H9 (cell line): ENCODE results near the gene ADGRB3. TPM values are rescaled to one million over a fixed set of nuclear protein-coding genes. Genes with fewer than 3 reads are reported as not detected.

ENCODE experiments used
- DNase-seq: peaks from one replicate; pipeline ENCODE4 v3.0.0-alpha.2; 2017
- H2AFZ ChIP-seq: one replicate; pipeline ENCODE4 v1.6.1; 2013; ENCODE audit warnings: mild to moderate bottlenecking, low read length, control low read depth, moderate library complexity
- H2AK5ac ChIP-seq: 2 replicates; pipeline ENCODE4 v1.6.1; 2013; ENCODE audit warnings: low read length, control low read depth, mixed read lengths; ENCODE audit not compliant: insufficient read length
- H2BK120ac ChIP-seq: one replicate; pipeline ENCODE4 v1.6.1; 2013; ENCODE audit warnings: low read depth, mild to moderate bottlenecking, low read length, control low read depth, inconsistent platforms; ENCODE audit not compliant: poor library complexity, severe bottlenecking
- H2BK12ac ChIP-seq: 2 replicates; pipeline ENCODE4 v1.6.1; 2013; ENCODE audit warnings: low read length, control low read depth, mixed read lengths, low read depth; ENCODE audit not compliant: insufficient read length
- H2BK15ac ChIP-seq: 2 replicates; pipeline ENCODE4 v1.6.1; 2013; ENCODE audit warnings: low read depth, low read length, control low read depth
- H2BK20ac ChIP-seq: one replicate; pipeline ENCODE4 v1.6.1; 2013; ENCODE audit warnings: low read depth, mild to moderate bottlenecking, low read length, control low read depth, inconsistent platforms; ENCODE audit not compliant: poor library complexity, severe bottlenecking
- H2BK5ac ChIP-seq: 2 replicates; pipeline ENCODE4 v1.6.1; 2013; ENCODE audit warnings: low read length, control low read depth, mixed read lengths; ENCODE audit not compliant: insufficient read length
- H3K14ac ChIP-seq: 2 replicates; pipeline ENCODE4 v1.6.1; 2013; ENCODE audit warnings: low read length, control low read depth; ENCODE audit not compliant: insufficient read depth
- H3K18ac ChIP-seq: 2 replicates; pipeline ENCODE4 v1.6.1; 2013; ENCODE audit warnings: low read depth, mild to moderate bottlenecking, mixed read lengths, low read length, control low read depth; ENCODE audit not compliant: insufficient read length
- H3K23ac ChIP-seq: 2 replicates; pipeline ENCODE4 v1.6.1; 2013; ENCODE audit warnings: low read length, control low read depth, mixed read lengths, low read depth; ENCODE audit not compliant: insufficient read length
- H3K23me2 ChIP-seq: 2 replicates; pipeline ENCODE4 v1.6.1; 2013; ENCODE audit warnings: low read depth, mild to moderate bottlenecking, mixed read lengths, low read length, control low read depth; ENCODE audit not compliant: insufficient read length, poor library complexity, severe bottlenecking
- H3K27ac ChIP-seq: 2 replicates; pipeline ENCODE4 v1.5.1; 2013; ENCODE audit warnings: low read length, control low read depth, mixed read lengths, low read depth; ENCODE audit not compliant: insufficient read length
- H3K27me3 ChIP-seq: 2 replicates; pipeline ENCODE4 v1.6.1; 2013; ENCODE audit warnings: low read length, control low read depth, inconsistent platforms; ENCODE audit not compliant: insufficient read depth
- H3K4ac ChIP-seq: 2 replicates; pipeline ENCODE4 v1.6.1; 2013; ENCODE audit warnings: low read depth, mild to moderate bottlenecking, control low read depth, inconsistent platforms, low read length, moderate library complexity
- H3K4me1 ChIP-seq: 2 replicates; pipeline ENCODE4 v1.6.1; 2013; ENCODE audit warnings: low read length, control low read depth, inconsistent platforms; ENCODE audit not compliant: insufficient read depth
- H3K4me2 ChIP-seq: 2 replicates; pipeline ENCODE4 v1.6.1; 2013; ENCODE audit warnings: low read length, control low read depth, mixed read lengths; ENCODE audit not compliant: insufficient read length, insufficient read depth
- H3K56ac ChIP-seq: 2 replicates; pipeline ENCODE4 v1.6.1; 2013; ENCODE audit warnings: low read depth, mild to moderate bottlenecking, mixed read lengths, low read length, control low read depth; ENCODE audit not compliant: insufficient read length
- H3K79me1 ChIP-seq: 2 replicates; pipeline ENCODE4 v1.6.1; 2013; ENCODE audit warnings: low read depth, mild to moderate bottlenecking, moderate library complexity, low read length, control low read depth, inconsistent platforms; ENCODE audit not compliant: insufficient read depth, poor library complexity, severe bottlenecking
- H3K79me2 ChIP-seq: 2 replicates; pipeline ENCODE4 v1.6.1; 2013; ENCODE audit warnings: low read length, control low read depth, inconsistent platforms; ENCODE audit not compliant: insufficient read depth
- H3K9ac ChIP-seq: 2 replicates; pipeline ENCODE4 v1.6.1; 2013; ENCODE audit warnings: low read length, control low read depth, mixed read lengths; ENCODE audit not compliant: insufficient read length; ENCODE audit errors: extremely low read depth
- H3K9me3 ChIP-seq: one replicate; pipeline ENCODE4 v1.6.1; 2013; ENCODE audit warnings: low read depth, low read length, inconsistent platforms; ENCODE audit not compliant: control insufficient read depth
- H3T11ph ChIP-seq: one replicate; pipeline ENCODE4 v1.6.1; 2013; ENCODE audit warnings: mild to moderate bottlenecking, low read length, control low read depth, inconsistent platforms
- H4K20me1 ChIP-seq: one replicate; pipeline ENCODE4 v1.6.1; 2013; ENCODE audit not compliant: control insufficient read depth, insufficient read length, insufficient read depth
- H4K5ac ChIP-seq: 2 replicates; pipeline ENCODE4 v1.6.1; 2013; ENCODE audit warnings: low read depth, mild to moderate bottlenecking, mixed read lengths, low read length, control low read depth; ENCODE audit not compliant: insufficient read length
- H4K8ac ChIP-seq: replicated peaks from 2 replicates; pipeline ENCODE4 v1.6.1; 2013; ENCODE audit warnings: low read length, control low read depth, mixed read lengths, low read depth; ENCODE audit not compliant: insufficient read length
- H4K91ac ChIP-seq: 2 replicates; pipeline ENCODE4 v1.6.1; 2013; ENCODE audit warnings: low read depth, mild to moderate bottlenecking, moderate library complexity, mixed read lengths, low read length, control low read depth; ENCODE audit not compliant: insufficient read length
- H3K27ac Mint-ChIP-seq, 3 experiments: 2 replicates in 2 of 3; 3 replicates in 1 of 3; pipeline ENCODE4 v1.8.0; 2020 to 2021; ENCODE audit warnings: mixed read lengths in 3 of 3, mild to moderate bottlenecking in 1 of 3, moderate library complexity in 1 of 3
- H3K27me3 Mint-ChIP-seq: 2 replicates; pipeline ENCODE4 v1.8.0; 2021; ENCODE audit warnings: low read depth, mild to moderate bottlenecking, moderate library complexity, mixed read lengths
- H3K36me3 Mint-ChIP-seq, 3 experiments: 2 replicates in 2 of 3; 3 replicates in 1 of 3; pipeline ENCODE4 v1.8.0; 2020 to 2021; ENCODE audit warnings: low read depth in 3 of 3, mixed read lengths in 3 of 3; ENCODE audit not compliant: insufficient read depth in 1 of 3
- H3K4me1 Mint-ChIP-seq, 2 experiments: 2 replicates each; pipeline ENCODE4 v1.8.0; 2020; ENCODE audit warnings: mixed read lengths in 2 of 2
- H3K4me3 Mint-ChIP-seq, 2 experiments: 2 replicates in 1 of 2; 3 replicates in 1 of 2; pipeline ENCODE4 v1.8.0; 2020 to 2021; ENCODE audit warnings: mild to moderate bottlenecking in 2 of 2, mixed read lengths in 2 of 2, moderate library complexity in 1 of 2
- H3K9me3 Mint-ChIP-seq, 2 experiments: 2 replicates in 1 of 2; 3 replicates in 1 of 2; pipeline ENCODE4 v1.8.0; 2020; ENCODE audit warnings: mild to moderate bottlenecking in 2 of 2, mixed read lengths in 2 of 2, moderate library complexity in 1 of 2
- CTCF ChIP-seq: fragments of 200-600 bp; sonication (generic); conservative IDR thresholded peaks from 3 replicates; pipeline ENCODE4 v1.8.0; 2021; ENCODE audit warnings: antibody characterized with exemption, mild to moderate bottlenecking
- WGBS: extraction: QIAGEN DNeasy Blood & Tissue Kit; methylation state at CpG from one replicate; pipeline ENCODE4 v1.1.7; 2013; ENCODE audit warnings: missing lambda C conversion rate, low lambda C conversion rate, mixed read lengths; ENCODE audit not compliant: insufficient read length; ENCODE audit errors: extremely low coverage; 5-methylcytosine and 5-hydroxymethylcytosine counted together
- total RNA-seq: library from RNA; stranded (reverse); gene quantifications from 2 replicates; pipeline ENCODE4 v1.2.1, GENCODE V29; 2021

ADGRB3 gene
- total RNA-seq, 1 experiment from 2014 or later: 0.37 TPM

GRCh38 chr6:69232496-69232895, 597.4 kb downstream of the ADGRB3 start:
- H3K9ac ChIP-seq: no peak overlapping the region
- no peak overlapping the region for H4K91ac ChIP-seq
- H2BK120ac ChIP-seq: no peak overlapping the region
- H3K79me2 ChIP-seq: no peaks in the 10 kb centered on the region
- no peak overlapping the region for H2BK20ac ChIP-seq
- no peak overlapping the region for H4K5ac ChIP-seq
- Mint-ChIP-seq H3K4me1 (peaks cover 16 to 22% of the 10 kb centered on the region in 2 experiments), H3K27ac (no peak overlapping the region), H3K36me3 (no peaks in the 10 kb centered on the region), H3K4me3 (peak overlapping the region; percentile 46 to 53; a peak in 4 of 5 replicates), H3K27me3 (peaks cover 14% of the 10 kb centered on the region), H3K9me3 (no peaks in the 10 kb centered on the region)
- H4K20me1 ChIP-seq: no peaks in the 10 kb centered on the region
- no peak for TF ChIP-seq CTCF
- H3K9me3 ChIP-seq: no peaks in the 10 kb centered on the region
- H3K4ac ChIP-seq: no peak overlapping the region
- no peak overlapping the region for H4K8ac ChIP-seq
- H3K27ac ChIP-seq: no peak overlapping the region
- WGBS: no CpG with 5 or more reads among the region's 8 CpGs
- H2BK5ac ChIP-seq: no peak overlapping the region
- no peak overlapping the region for H3K56ac ChIP-seq
- no peak overlapping the region for H2BK12ac ChIP-seq
- H3K23me2 ChIP-seq: peaks cover 5% of the 10 kb centered on the region
- no peaks in the 10 kb centered on the region for H3K27me3 ChIP-seq
- no peak overlapping the region for H2BK15ac ChIP-seq
- H3K4me1 ChIP-seq: peaks cover 2% of the 10 kb centered on the region; the same call in 1 of the 2 replicates
- H2AFZ ChIP-seq: no peak overlapping the region
- H2AK5ac ChIP-seq: no peak overlapping the region
- H3T11ph ChIP-seq: no peak overlapping the region
- no peak overlapping the region for H3K14ac ChIP-seq
- H3K18ac ChIP-seq: no peak overlapping the region
- no peak for DNase-seq
- H3K23ac ChIP-seq: no peak overlapping the region
- no peaks in the 10 kb centered on the region for H3K79me1 ChIP-seq
- H3K4me2 ChIP-seq: peak overlapping the region; percentile 55
